Stimulated activated naive CD8-positive, alpha-beta T cell treated with anti-CD3 and anti-CD28 coated beads, Interleukin-15, amount 100 ng/mL, for 72 hours (primary cell): Measurements from ENCODE around the gene CBS.
"Not testable (repeated sequence)": the region's sequence is repeated elsewhere in the genome, so short reads cannot be mapped to it uniquely, and the experiment has no call there.

Source experiments
- ATAC-seq: fragments of 150-1000 bp; cut with Tn5 transposase; 2 replicates; pipeline ENCODE4 v1.10.0; 2021; ENCODE audit warnings: mild to moderate bottlenecking, moderate library complexity
- DNase-seq, 2 donors: peaks; one replicate each; pipeline ENCODE4 v3.0.0; 2021 to 2022
- H3K27ac Mint-ChIP-seq, 2 donors: one replicate each; pipeline ENCODE4 v1.8.0; 2022; ENCODE audit warnings: mild to moderate bottlenecking in 2 of 2, mixed read lengths in 2 of 2, moderate library complexity in 2 of 2
- H3K27me3 Mint-ChIP-seq: one replicate; pipeline ENCODE4 v1.8.0; 2022; ENCODE audit warnings: mixed read lengths
- H3K4me1 Mint-ChIP-seq: one replicate; pipeline ENCODE4 v1.8.0; 2022; ENCODE audit warnings: mild to moderate bottlenecking, mixed read lengths
- H3K4me3 Mint-ChIP-seq, 2 donors: one replicate each; pipeline ENCODE4 v1.8.0; 2022; ENCODE audit warnings: mild to moderate bottlenecking in 2 of 2, mixed read lengths in 2 of 2, moderate library complexity in 1 of 2
- H3K9me3 Mint-ChIP-seq, 2 donors: one replicate each; pipeline ENCODE4 v1.8.0; 2022; ENCODE audit warnings: mixed read lengths in 2 of 2

CBS gene

DNA sequence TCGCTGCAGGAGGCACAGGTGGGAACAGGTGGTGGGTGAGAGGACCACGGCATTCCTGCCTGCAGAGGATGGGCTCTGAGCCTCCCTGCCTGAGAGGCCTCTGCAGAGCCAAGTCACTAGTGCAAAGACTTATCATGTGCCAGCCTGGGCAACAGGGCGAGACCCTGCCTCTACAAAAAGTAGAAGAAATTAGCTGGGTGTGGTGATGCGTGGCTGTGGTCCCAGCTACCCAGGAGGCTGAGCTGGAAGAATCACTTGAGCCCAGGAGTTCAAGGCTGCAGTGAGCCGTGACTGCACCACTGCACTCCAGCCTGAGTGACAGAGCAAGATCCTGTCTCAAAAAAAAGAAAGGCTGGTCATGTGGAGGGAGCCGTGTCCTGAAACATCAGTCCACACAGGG, 54.9 kb downstream of the CBS start:
- Mint-ChIP-seq H3K4me3 (no peak overlapping the region), H3K4me1 (peaks cover 3% of the 10 kb centered on the region), H3K27me3 (no peaks in the 10 kb centered on the region), H3K9me3 (no peaks in the 10 kb centered on the region), H3K27ac (no peak overlapping the region)
- no peak for ATAC-seq
- no peak for DNase-seq

DNA sequence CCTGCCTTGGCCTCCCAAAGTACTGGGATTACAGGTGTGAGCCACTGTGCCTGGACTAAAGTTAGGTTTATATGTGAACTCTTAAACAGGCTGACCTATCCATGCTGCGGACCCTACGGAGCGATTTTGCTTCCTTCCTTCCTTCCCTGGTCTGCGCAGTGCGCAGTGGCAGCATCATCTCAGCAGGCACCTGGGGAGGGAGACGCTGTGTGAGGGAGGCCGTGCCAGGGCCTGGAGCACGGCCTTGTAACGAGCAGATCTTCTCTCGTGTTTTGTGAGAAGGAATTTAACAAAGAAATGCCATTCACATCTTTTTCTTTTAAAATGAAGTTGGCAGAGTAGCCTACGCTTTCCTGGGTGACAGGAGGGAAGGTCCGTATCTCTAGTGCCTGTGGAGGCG, 55.5 kb downstream of the CBS start:
- Mint-ChIP-seq H3K4me1 (peaks cover 6% of the 10 kb centered on the region), H3K27ac (no peak overlapping the region), H3K9me3 (no peaks in the 10 kb centered on the region), H3K27me3 (no peaks in the 10 kb centered on the region), H3K4me3 (no peak overlapping the region)
- DNase-seq (no peak), ATAC-seq (no peak)

DNA sequence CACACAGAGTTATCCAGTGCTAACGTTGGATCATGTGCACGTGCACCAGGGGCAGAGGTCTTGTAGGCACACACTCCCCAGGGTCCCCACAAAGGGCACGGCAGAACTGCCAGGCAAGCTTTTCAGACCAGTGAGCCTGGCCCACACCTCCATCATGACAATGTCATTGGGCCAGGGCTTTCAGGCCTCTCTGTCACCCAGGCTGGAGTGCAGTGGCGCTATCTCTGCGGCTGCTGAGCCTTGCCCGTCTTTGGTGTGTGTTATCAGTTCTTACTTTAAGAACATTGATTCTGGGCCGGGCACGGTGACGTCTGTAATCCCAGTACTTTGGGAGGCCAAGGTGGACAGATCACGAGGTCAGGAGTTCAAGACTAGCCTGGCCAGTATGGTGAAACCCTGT, 57.1 kb downstream of the CBS start:
- peaks cover 6% of the 10 kb centered on the region for H3K4me1 Mint-ChIP-seq
- no peak for ATAC-seq
- no peak for DNase-seq
- peak overlapping the region in 1 of 2 donors; percentile 71 for H3K27ac Mint-ChIP-seq
- H3K4me3 Mint-ChIP-seq, result no peak overlapping the region
- H3K27me3 Mint-ChIP-seq, result no peaks in the 10 kb centered on the region
- H3K9me3 Mint-ChIP-seq, result no peaks in the 10 kb centered on the region

DNA sequence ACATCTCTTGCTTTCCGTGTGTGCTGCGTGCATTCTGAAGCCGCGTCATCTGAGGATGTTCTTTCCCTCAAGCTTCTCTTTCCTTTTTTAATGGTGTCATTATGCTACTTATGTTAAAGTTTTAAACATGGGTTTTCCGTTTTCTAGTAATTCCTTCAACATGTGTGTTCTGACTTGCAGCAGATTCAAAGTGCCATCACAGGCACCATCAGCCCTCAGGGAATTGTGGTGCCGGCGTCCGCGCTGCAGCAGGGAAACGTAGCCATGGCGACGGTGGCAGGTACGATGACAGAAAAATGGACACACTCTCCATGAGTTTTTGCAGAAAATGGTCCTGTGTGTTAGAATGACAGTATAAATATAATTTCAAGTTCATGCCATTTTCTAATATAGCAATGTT, 58.9 kb downstream of the CBS start:
- H3K4me1 Mint-ChIP-seq, result peaks cover 6% of the 10 kb centered on the region
- no peaks in the 10 kb centered on the region for H3K27me3 Mint-ChIP-seq
- H3K27ac Mint-ChIP-seq, result no peak overlapping the region
- H3K9me3 Mint-ChIP-seq, result no peaks in the 10 kb centered on the region
- ATAC-seq, result no peak
- no peak for DNase-seq
- H3K4me3 Mint-ChIP-seq, result no peak overlapping the region

DNA sequence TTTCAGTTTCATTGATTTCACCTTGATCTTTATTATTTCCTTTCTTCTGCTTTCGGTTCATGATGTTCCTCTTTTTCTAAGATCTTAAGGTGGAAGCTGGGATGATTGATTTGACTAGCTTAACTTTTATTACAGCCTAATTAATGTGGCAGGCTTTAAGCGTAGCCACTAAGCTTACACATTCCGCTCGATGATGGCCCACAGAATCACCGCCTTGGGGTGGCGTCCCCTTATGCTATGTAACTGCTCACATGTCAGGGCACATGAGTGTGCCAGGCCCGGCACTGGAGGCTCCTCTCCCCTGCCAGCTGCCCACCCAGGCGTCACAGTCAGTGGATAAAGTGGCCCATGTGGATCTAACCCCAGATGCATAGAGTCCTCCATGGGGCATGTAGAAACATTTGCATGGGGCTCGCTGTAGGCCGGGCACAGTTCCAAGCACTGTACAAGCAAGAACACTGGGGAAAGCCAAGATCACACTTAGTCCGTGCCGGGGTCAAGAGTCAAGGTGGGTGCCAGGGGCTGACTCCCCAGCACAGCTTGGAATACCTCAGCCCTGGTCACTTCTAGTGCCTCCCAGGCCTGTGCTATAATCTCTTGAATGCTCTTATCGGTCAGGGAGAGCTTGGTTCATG, 59.6 kb downstream of the CBS start:
- Mint-ChIP-seq H3K4me3 (no peak overlapping the region), H3K4me1 (peaks cover 6% of the 10 kb centered on the region), H3K9me3 (no peaks in the 10 kb centered on the region), H3K27ac (no peak overlapping the region), H3K27me3 (no peaks in the 10 kb centered on the region)
- no peak for ATAC-seq
- DNase-seq, result no peak

DNA sequence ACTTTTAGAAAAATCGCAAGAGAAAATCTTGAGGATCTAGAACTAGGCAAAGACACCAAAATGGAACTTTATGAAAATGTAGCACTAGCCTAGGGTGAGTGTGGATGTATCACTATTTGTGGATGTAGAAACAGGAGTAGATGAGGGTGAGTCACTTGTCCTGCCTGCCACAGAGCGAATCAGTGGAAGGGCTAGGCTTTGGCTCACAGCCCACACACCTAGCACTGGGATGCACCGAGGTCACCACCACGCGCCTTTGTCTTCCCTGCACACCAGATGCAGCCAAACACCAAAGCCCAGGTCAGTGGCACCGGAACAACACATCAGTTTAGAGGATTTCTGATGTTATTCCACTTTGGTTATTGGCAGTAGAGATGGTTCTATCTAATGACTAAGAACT, 63.0 kb downstream of the CBS start:
- no peak for DNase-seq
- no peak overlapping the region for H3K27ac Mint-ChIP-seq
- no peak for ATAC-seq
- no peaks in the 10 kb centered on the region for H3K27me3 Mint-ChIP-seq
- no peaks in the 10 kb centered on the region for H3K9me3 Mint-ChIP-seq
- no peak overlapping the region for H3K4me3 Mint-ChIP-seq
- H3K4me1 Mint-ChIP-seq, result peaks cover 6% of the 10 kb centered on the region

DNA sequence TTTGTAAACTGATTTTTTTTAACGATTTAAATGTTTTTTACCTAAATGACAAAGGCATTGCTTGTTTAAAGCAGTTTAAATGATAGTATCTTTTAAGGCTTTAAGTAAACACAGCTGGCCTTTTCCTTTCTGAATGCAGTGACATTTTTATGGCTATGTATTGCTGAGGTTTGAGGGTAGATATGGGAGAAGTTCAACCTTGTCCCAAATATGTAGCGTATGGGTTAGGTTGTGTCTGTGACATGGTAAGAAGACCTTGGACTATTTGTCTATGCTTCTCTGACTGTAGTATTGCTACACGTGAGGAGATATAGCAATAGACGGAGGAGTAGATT, 68.8 kb downstream of the CBS start:
- H3K4me1 Mint-ChIP-seq, result peaks cover 4% of the 10 kb centered on the region
- no peaks in the 10 kb centered on the region for H3K9me3 Mint-ChIP-seq
- no peak overlapping the region for H3K4me3 Mint-ChIP-seq
- no peaks in the 10 kb centered on the region for H3K27me3 Mint-ChIP-seq
- H3K27ac Mint-ChIP-seq, result no peak overlapping the region
- ATAC-seq (no peak), DNase-seq (no peak)

DNA sequence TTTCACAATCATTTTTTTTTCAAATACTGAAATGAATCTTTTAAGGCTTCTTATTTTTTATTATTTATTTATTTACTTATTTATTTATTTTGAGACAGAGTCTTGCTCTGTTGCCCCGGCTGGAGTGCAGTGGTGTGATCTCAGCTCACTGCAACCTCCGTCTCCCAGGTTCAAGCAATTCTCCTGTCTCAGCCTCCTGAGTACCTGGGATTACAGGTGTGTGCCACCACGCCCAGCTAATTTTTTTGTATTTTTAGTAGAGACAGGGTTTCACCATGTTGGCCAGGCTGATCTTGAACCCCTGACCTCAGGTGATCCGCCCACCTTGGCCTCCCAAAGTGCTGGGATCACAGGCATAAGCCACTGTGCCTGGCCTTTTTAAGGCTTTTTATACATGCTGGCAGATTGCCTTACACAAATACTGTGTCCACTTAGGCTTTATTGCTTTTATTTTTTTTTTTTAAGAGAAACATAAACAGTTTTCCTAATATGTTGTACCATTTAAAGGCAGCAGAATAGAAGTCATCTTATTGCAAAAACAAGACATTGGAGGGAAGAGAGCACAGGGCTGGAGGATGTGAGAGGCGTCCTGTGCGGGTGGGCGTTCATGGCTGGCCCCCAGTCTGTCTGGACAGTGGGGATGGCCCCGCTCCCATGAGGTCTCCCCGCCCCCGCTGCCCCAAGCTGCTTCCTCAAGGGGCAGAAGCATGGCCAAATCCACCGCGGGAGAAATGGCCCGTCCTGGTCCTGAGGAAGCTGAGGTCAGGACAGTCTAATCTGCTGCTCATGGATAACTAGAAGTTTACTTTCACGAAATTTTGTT, 69.4 kb downstream of the CBS start:
- not testable (repeated sequence) for H3K4me3 Mint-ChIP-seq, DNase-seq, ATAC-seq, H3K9me3 Mint-ChIP-seq, H3K4me1 Mint-ChIP-seq, H3K27me3 Mint-ChIP-seq, H3K27ac Mint-ChIP-seq

DNA sequence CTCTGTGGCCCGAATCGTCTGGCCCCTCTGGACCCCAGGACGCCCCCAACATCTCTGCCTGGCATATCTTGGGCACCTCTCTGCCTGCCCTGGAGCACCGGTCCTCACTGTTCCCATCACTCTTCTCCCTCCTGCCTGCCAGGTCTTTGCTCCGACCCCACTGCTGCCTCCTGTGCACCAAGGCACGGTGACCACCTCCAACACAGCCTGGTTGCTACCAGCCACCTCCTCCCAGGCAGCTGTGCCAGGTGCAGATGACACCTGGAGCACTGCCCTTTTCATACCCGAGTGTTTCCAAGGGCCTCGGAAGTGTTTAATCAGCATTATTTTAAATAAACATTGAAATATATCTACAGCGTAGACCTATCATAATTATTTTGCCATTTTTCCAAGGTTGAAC, 70.0 kb downstream of the CBS start:
- no peaks in the 10 kb centered on the region for H3K27me3 Mint-ChIP-seq
- no peak overlapping the region for H3K27ac Mint-ChIP-seq
- H3K4me1 Mint-ChIP-seq, result peaks cover 4% of the 10 kb centered on the region
- no peak for DNase-seq
- H3K9me3 Mint-ChIP-seq, result peaks cover 0 to 10% of the 10 kb centered on the region in 2 donors
- ATAC-seq, result no peak
- no peak overlapping the region for H3K4me3 Mint-ChIP-seq

DNA sequence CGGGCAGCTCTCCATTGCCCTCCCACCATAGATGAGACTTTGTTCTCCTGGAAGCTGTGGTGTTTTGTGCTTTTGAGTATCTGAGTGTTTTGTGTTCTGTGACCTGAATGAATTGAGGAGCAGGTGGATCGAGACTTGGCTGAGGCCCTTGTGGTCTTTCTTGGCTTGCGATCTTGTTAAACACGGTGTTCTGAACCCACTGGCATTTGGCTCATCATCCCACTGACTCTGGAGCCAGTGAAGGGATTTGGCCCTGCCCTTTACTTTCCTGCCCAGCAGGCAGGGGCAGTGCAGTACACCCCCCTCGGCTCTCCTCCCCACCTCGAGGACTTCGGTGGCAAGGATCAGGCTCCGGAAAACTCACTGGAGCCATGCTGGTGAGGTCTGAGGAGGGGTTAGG, 70.7 kb downstream of the CBS start:
- no peak for DNase-seq
- Mint-ChIP-seq H3K4me3 (no peak overlapping the region), H3K4me1 (peaks cover 4% of the 10 kb centered on the region), H3K27ac (peak overlapping the region in 1 of 2 donors; percentile 9), H3K9me3 (peaks cover 5 to 17% of the 10 kb centered on the region in 2 donors), H3K27me3 (no peaks in the 10 kb centered on the region)
- no peak for ATAC-seq
